ENCODE measurements around the gene ZBTB16. TPM values are rescaled to one million over a fixed set of nuclear protein-coding genes. Genes with fewer than 3 reads are reported as not detected.

The ZBTB16 gene
- total and polyA plus RNA-seq, 2 experiments from 2014 or later, result 0.29 to 1.4 TPM

DNA sequence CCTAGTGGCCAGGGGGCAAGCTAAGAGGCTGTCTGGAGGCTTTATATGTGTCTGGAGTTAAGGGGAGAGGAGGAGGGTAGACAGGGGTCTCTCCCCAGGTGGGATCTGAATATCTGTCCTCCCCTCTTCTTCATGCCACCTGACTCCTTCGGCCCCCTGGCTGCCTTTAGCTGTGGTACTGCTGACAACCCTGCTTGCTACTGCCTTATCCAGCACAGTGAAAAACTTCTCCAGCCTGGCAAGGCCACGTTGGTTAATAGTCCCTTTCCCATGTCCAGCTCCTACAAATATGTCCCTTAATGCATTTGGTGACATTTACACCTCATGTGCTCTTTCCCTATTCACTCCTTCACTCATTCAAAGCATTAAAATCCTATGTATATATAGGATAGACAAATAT is 194.3 kb downstream of the ZBTB16 start:
- Histone ChIP-seq H3K79me2 (replicated peaks; ENCODE audit: insufficient read depth) (no peaks in the 10 kb centered on the region), H3K27me3 (ENCODE audit: insufficient read depth) (no peaks in the 10 kb centered on the region), H3K4me2 (no peak overlapping the region), H3K36me3 (ENCODE audit: insufficient read depth) (no peaks in the 10 kb centered on the region), H3K4me3 (no peak overlapping the region), H2AFZ (no peak overlapping the region), H4K20me1 (replicated peaks; ENCODE audit: insufficient read depth) (no peaks in the 10 kb centered on the region), H3K4me1 (ENCODE audit: insufficient read depth) (peaks cover 20% of the 10 kb centered on the region), H3K27ac (ENCODE audit: low read depth) (no peak overlapping the region), H3K9me2 (ENCODE audit: insufficient read depth) (no peaks in the 10 kb centered on the region), H3F3A (replicated peaks; ENCODE audit: low read depth) (no peaks in the 10 kb centered on the region)
- no peak for DNase-seq (ENCODE audit: low spot score)
- Mint-ChIP-seq H3K36me3 (ENCODE audit: low read depth) (no peaks in the 10 kb centered on the region), H3K4me3 (no peak overlapping the region), H3K27me3 (ENCODE audit: insufficient read depth, low read depth, poor library complexity) (peaks cover 6% of the 10 kb centered on the region), H3K27ac (no peak overlapping the region), H3K9me3 (no peaks in the 10 kb centered on the region), H3K4me1 (peaks cover 37% of the 10 kb centered on the region)
- ATAC-seq, result no peak
- TF ChIP-seq NANOG (IDR thresholded peaks at IDR 0.05; ENCODE audit: borderline replicate concordance) (no peak), POLR2AphosphoS5 (IDR thresholded peaks at IDR 0.05; ENCODE audit: low read depth) (no peak), STAT1 (IDR thresholded peaks at IDR 0.05; ENCODE audit: unreplicated experiment) (no peak), EZH2 (IDR thresholded peaks at IDR 0.05; ENCODE audit: low read depth, unreplicated experiment) (no peak)

- H3K4me3 ChIP-seq, result no peak overlapping the region
- TF ChIP-seq CREB1 (CRISPR knock-in tag; IDR thresholded peaks at IDR 0.05; ENCODE audit: low read depth), result no peak
- TF ChIP-seq STAT1 (IDR thresholded peaks at IDR 0.05; ENCODE audit: unreplicated experiment), result no peak
- no peak for TF ChIP-seq ZNF462 (CRISPR knock-in tag; IDR thresholded peaks at IDR 0.05)
- TF ChIP-seq EZH2 (IDR thresholded peaks at IDR 0.05; ENCODE audit: low read depth, unreplicated experiment), result no peak
- no peak for TF ChIP-seq ZNF114 (CRISPR knock-in tag; IDR thresholded peaks at IDR 0.05)
- TF ChIP-seq CTCF (conservative IDR thresholded peaks at IDR 0.05; ENCODE audit: low read depth in 2 of 2), result no peak
- TF ChIP-seq ETS1 (IDR thresholded peaks at IDR 0.05), result no peak
- TF ChIP-seq EZH2phosphoT487 (IDR thresholded peaks at IDR 0.05; ENCODE audit: unreplicated experiment), result no peak
These were observed 195.1 kb downstream of the ZBTB16 start for GRCh38 chr11:114254571-114255146.

More at GRCh38 chr11:114254571-114255146, 195.1 kb downstream of the ZBTB16 start:
- Mint-ChIP-seq H3K27me3 (ENCODE audit: insufficient read depth, low read depth, poor library complexity) (peaks cover 7% of the 10 kb centered on the region), H3K9me3 (no peaks in the 10 kb centered on the region), H3K36me3 (ENCODE audit: low read depth) (no peaks in the 10 kb centered on the region), H3K27ac (no peak overlapping the region), H3K4me3 (no peak overlapping the region), H3K4me1 (peaks cover 41% of the 10 kb centered on the region)
- H3K4me1 ChIP-seq (ENCODE audit: insufficient read depth), result peaks cover 20% of the 10 kb centered on the region
- ATAC-seq, result no peak
- no peaks in the 10 kb centered on the region for H3K79me2 ChIP-seq (replicated peaks; ENCODE audit: insufficient read depth)
- H3K27ac ChIP-seq (ENCODE audit: low read depth), result no peak overlapping the region
- no peaks in the 10 kb centered on the region for H3K9me2 ChIP-seq (ENCODE audit: insufficient read depth)
- no peak for DNase-seq (ENCODE audit: low spot score)
- H3K27me3 ChIP-seq (ENCODE audit: insufficient read depth), result no peaks in the 10 kb centered on the region
- no peaks in the 10 kb centered on the region for H3K36me3 ChIP-seq (ENCODE audit: insufficient read depth)
- H3F3A ChIP-seq (replicated peaks; ENCODE audit: low read depth), result no peaks in the 10 kb centered on the region
- H3K4me2 ChIP-seq, result no peak overlapping the region
- no peak overlapping the region for H2AFZ ChIP-seq
- H4K20me1 ChIP-seq (replicated peaks; ENCODE audit: insufficient read depth), result no peaks in the 10 kb centered on the region

Measured in GM23338 (cell line).